GM18498 (cell line): ENCODE data around the gene L3MBTL3.
"Not testable (repeated sequence)": the region's sequence is repeated elsewhere in the genome, so short reads cannot be mapped to it uniquely, and the experiment has no call there.

Experiments
- ATAC-seq: cut with Tn5 transposase; IDR thresholded peaks from one replicate; pipeline ENCODE4 v1.9.1; 2021; ENCODE audit warnings: mild to moderate bottlenecking, moderate library complexity; ENCODE audit not compliant: unreplicated experiment

L3MBTL3 gene

DNA sequence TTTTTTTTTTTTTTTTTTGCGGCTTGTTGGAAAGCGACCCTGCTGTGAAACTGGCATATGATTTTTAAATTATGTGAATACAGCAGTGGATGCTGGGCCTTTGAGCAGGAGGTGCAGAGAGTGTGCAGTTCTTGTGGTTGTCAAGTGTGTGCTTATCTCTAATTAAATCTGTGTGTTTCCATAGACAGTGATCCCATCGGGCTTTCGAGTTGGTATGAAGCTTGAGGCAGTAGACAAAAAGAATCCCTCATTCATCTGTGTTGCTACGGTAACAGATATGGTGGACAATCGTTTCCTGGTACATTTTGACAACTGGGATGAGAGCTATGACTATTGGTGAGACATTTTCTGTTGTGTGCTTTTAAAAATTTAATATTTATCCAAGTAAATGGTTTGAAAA, 52.4 kb downstream of the L3MBTL3 start:
- ATAC-seq: no peak

DNA sequence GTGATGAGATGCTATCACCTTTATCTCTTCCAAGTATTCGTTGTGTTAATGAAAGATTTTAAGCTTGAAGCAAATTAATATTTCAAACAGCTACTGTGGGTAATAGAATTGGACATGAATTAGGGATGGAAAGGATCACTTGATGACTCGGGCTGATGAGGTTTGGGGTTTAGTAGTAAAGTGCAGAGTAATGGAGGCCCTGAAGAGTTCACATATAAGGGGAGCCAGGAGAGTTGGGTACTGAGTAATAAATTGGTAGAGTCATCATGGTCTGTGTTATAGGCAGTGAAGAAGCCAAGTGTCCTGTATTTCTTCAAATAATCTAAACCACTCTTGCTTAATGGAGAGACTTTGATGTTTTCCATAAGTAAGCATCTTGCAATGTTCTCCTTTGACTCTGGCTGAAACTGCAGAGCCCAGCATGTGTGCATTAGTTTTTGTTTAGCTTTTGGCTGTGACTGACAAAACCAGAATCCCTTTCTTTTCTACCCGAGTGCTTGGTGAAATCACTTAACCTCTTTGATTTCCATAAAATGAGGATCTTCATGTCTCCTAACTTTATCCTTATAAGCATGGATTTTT, 57.6 kb downstream of the L3MBTL3 start:
- no peak for ATAC-seq

DNA sequence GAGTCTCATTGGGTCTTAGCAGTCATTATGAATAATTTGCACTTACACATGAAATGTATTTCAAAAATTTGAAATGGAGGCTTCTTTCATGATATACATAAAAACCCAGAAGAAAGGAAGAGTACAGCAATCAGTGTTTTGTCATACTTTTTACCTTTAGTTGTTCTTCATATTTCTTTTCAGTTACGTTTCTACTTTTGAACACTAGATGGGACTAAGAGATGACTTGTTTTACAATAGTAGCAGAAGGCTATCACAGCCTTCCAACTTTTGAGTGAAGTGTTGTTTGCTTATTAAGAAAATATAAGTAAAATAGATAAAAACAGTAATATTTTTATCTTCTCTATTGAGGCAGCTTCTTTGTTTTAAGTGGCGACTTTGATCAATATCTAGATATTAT, 58.1 kb downstream of the L3MBTL3 start:
- no peak for ATAC-seq

GRCh38 chr6:130090796-130091195, 72.4 kb downstream of the L3MBTL3 start:
- no peak for ATAC-seq

DNA sequence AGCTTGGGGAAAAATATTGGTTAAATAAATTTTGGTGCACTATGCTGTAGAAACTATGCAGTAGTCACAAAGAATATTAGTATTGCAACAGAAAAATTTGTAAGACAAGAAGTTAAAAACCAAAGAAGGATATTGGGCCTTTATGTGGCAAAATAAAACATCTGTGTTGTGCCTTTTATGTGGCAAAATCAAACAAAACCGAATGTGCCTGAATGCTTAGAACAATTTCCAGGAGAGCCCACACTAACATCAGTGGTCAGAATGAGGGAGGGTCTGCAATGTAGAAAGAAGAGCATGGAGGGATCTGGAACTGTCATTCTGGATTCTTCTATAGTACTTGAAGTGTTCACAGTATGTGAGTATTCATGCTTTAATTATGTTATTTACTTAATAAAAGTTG, 75.2 kb downstream of the L3MBTL3 start:
- no peak for ATAC-seq

- ATAC-seq: no peak
Measured at GRCh38 chr6:130098317-130098716, 79.9 kb downstream of the L3MBTL3 start.

DNA sequence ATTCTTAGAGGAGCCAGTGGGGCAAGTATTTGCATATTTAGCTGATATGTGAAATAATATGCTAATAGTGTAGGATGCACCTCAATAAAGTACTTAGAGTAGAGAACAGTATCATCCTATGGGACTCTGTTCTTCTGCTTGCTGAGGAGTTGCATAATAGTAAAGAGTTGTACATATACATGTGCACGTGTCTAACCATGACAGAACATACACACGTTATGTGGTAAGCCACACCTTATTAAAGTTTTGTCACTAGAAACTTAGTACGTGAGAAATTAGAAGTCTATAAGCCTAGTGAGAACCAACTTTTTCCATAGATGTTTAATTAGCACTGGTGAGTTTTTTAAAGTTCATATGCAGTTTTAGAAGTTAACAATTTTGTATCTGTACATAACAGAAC, 80.7 kb downstream of the L3MBTL3 start:
- no peak for ATAC-seq

DNA sequence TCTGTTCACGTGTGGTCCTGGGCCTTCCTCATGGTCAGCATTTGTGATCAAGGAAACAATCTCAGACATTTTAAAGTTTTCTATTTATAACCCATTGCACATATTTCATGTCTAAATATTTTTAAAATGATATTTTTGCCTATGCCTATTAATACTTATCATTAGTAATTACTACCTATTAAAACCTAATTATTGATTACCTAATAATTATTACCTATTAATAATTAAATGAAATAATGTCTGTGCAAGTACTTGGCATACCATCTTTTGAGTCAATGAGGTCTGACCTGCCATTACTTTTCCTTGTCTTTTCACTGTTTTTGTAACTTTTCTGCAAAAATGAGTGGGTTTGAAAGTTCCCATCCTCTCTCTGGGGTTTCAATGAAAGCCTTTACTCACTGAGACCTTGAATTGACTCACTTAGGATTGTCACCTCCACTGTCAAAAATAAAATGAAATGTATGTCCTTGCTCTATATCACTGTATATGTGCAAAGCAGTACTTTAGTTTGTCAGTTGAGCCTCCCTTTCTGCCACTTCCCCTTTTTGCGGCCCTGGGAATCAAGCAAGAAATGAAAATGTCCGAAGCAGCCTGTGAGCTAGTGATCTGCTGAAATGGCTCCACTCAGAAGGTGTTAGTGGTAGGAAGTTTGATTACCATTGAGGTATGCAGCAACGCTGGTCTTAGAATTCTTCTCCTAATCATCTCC, 87.8 kb downstream of the L3MBTL3 start:
- ATAC-seq: peak; percentile 96

- ATAC-seq: no peak
Measured at GRCh38 chr6:130107710-130108109, 89.3 kb downstream of the L3MBTL3 start.

- ATAC-seq: no peak
Measured at GRCh38 chr6:130111031-130111430, 92.7 kb downstream of the L3MBTL3 start.

DNA sequence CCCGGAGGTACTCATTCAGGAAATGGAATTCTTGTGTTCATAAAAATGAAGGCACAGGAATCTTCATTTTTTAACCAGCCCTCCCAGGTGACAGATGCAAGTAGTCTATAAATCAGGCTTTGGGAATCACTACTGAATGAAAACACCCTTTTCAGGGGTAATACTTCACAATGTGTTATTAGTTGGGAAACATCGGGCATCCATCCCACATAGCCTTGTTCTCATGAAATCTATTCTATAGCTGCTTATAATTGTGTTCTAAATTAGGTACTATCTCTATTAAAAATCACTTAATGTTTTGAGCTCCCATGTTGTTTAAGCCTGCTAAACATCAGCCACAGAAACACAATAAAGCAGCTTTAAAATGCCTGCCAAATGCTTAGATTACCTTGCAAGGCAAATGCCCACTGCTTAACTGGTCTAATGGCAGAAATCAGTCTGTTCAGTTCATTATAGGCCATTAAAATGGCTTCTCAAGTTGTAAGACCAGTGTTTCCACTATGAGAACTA, 94.9 kb downstream of the L3MBTL3 start:
- ATAC-seq: no peak

DNA sequence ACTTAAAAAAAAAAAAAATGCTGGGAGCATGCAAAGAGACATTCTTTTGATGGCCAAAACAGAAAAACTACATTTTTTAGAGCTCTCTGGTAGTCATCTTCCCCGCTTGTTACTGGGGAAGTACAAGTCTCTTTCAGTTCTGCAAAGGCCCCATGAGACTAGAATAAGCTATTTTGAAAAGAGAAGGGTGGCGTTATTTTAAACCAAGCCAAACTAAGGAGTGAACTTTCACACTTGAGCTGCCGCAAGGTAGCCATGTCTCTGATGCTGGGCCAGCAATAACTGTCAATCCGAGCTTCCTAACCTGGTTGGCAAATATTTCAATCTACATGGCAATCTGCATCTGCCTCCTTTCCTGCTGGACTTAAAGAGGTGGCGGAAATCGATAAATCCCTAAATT, 96.7 kb downstream of the L3MBTL3 start:
- ATAC-seq: peak; percentile 85

GRCh38 chr6:130116273-130116672, 97.9 kb downstream of the L3MBTL3 start:
- peak; percentile 55 for ATAC-seq

DNA sequence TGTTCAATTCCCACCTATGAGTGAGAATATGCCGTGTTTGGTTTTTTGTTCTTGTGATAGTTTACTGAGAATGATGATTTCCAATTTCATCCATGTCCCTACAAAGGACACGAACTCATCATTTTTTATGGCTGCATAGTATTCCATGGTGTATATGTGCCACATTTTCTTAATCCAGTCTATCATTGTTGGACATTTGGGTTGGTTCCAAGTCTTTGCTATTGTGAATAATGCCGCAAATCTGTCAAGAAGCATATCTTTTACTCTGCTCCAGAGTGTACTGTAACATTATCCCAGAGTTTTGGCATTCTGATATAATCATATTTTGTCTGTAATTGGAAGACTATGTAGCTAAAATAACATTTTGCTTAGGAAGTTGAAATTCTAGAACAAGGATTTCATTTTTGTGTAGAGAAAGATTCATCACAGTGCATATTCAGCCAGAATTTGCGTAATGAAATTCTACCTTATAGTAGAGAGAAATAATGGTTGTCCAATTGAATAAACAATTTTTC, 98.9 kb downstream of the L3MBTL3 start:
- not testable (repeated sequence) for ATAC-seq

DNA sequence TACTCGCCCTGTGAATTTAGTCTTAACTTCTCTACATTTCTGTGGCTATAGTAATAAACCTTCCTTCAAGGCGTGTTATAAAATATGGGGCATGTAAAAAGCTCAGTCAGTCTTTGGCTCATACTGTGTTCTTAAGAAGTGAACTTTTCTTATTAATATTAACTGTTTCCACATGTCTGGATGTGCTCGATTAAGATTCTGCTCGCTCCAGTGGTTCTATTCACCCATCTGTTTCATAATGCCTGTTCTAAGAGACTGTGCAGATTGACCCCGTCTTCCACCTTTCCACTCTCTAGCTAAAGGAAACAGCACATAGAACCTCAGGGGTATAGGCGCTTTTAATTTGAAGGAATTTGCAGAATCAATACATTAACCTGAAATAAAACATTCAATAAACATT, 99.9 kb downstream of the L3MBTL3 start:
- ATAC-seq: no peak

- no peak for ATAC-seq
Measured at GRCh38 chr6:130119211-130119610, 100.8 kb downstream of the L3MBTL3 start.

DNA sequence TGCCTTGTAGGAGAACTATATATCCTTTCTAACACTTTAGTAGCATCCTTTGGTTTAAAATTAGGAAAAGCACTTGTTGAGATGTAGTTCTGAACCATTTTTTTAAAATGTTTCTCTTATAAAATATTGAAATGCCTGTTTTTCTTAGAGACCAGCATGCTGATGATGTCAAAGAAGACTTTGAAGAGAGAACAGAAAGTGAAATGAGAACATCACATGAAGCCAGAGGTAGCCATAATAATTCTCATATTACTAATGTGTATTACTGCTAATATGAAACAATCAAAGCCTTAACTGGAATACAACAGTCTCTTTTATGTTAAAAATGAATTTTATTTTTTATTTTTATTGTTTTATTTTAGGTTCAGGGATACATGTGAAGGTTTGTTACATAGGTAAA, 102.3 kb downstream of the L3MBTL3 start:
- no peak for ATAC-seq

DNA sequence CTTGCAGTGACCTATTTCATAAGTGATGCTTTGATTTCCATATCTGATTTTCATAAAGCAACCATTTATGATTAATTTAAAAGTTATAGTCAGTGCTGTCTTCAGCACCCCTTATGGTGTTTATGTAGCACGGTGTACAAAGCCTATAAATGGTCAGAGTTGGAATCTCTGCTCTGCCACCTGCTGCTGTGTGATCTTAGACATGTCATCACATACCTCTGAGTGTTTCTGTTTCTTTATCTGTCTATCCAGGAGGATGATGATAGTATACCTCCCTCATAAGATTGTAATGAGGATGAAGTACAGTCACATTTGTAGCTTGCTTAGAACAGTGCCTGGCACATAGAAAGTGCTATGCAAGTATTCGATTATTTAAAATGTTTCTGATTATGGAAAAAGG, 103.9 kb downstream of the L3MBTL3 start:
- no peak for ATAC-seq

DNA sequence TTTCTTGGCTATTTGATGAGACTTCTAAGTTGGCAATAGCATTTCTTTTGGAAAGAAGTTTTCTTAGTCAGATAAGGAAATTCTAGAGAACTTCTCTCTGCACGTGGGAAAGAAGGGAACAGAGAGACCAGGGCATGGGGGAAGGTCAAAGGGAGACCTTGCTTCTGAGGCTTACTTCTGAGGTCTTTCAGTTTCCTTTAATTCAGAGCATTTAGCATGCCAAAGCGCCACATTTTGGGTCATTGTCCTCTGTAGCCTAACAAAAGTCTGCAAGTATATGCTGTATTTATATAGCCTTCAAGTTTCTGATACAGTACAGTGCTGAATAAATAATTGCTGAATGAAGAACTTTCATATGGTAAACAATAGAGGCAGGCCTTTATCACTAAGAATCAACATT, 108.8 kb downstream of the L3MBTL3 start:
- ATAC-seq: no peak

DNA sequence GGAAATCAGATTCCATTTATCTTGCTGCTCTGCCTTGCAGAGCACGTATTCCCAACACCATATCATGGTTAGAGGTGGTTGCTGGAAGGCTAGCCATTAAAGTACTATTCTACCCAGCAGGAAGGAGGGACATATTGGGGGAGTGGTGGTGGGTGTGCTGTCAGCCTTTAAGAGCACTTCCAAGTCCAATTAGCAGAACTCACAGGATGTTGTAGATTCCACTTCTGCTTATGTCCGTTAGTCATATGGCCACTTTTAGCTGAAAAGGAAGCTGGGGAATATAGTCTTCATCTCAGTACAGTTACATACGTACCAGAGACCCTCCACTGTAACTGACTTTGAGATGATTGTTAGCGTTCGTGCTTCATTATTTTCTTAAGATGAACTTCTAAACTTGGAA, 109.9 kb downstream of the L3MBTL3 start:
- ATAC-seq: no peak

DNA sequence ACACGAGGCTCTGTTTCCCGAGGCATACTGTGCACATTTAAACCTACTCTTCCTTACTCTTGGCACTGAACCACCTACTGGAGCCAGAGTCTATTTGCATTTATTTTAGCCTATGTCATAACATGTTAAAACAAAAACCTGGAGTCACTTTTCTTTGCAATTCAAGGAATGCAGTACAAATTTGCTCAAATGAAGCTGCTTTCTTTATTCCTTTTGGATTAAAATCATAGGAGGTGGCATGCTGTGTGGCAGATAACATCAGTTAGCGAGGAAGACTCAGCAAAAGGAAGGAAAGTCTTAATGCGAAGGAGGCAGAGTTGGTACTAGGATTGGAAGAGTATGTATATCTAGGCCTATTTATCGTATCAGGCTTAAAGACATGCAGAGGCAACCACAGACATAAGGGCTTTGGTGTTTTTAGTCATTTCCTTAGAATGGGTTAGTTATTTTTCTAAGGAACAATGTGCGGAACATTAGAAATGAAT, 111.4 kb downstream of the L3MBTL3 start:
- no peak for ATAC-seq

- peak; percentile 87 for ATAC-seq
Measured at GRCh38 chr6:130132286-130132701, 113.9 kb downstream of the L3MBTL3 start.
